H1 (cell line): ENCODE measurements around the gene CDK12. TPM values are rescaled to one million over a fixed set of nuclear protein-coding genes. Genes with fewer than 3 reads are reported as not detected.

Experiments used
- CTCF ChIA-PET: fragments of 300-600 bp; sonication (Branson Sonifier 250); formaldehyde crosslinking; loops from one replicate; lab custom pipeline; 2021; ENCODE audit not compliant: partially characterized antibody; lab: Charles Lee
- POLR2A ChIA-PET: fragments of 300-600 bp; sonication (Branson Sonifier 250); formaldehyde crosslinking; loops from one replicate; lab custom pipeline; 2021; ENCODE audit warnings: inconsistent platforms; ENCODE audit not compliant: partially characterized antibody; lab: Charles Lee
- DNase-seq, 2 experiments: peaks; one replicate each; pipeline versions ENCODE4 v3.0.0 to v3.0.0-alpha.2; 2010 to 2022; ENCODE audit warnings: low spot score in 2 of 2, low read depth in 1 of 2, mixed read lengths in 1 of 2
- FAIRE-seq: peaks from 2 replicates; lab custom pipeline; 2011; peaks lifted over from hg19 to GRCh38; lab: Jason Lieb, UNC
- H2AFZ ChIP-seq: 2 replicates; pipeline ENCODE4 v1.8.1; 2012; ENCODE audit warnings: low read length, inconsistent platforms
- H2AK5ac ChIP-seq: 2 replicates; pipeline ENCODE4 v1.6.1; 2013; ENCODE audit warnings: low read depth, low read length
- H2BK120ac ChIP-seq: replicated peaks from 2 replicates; pipeline ENCODE3; 2013; ENCODE audit warnings: low read depth, low read length, inconsistent platforms
- H2BK12ac ChIP-seq: 2 replicates; pipeline ENCODE4 v1.6.1; 2013; ENCODE audit warnings: low read depth, low read length
- H2BK15ac ChIP-seq: 2 replicates; pipeline ENCODE4 v1.6.1; 2013; ENCODE audit warnings: low read length
- H2BK20ac ChIP-seq: 2 replicates; pipeline ENCODE4 v1.6.1; 2013; ENCODE audit warnings: low read length
- H2BK5ac ChIP-seq: 2 replicates; pipeline ENCODE4 v1.6.1; 2013; ENCODE audit warnings: low read depth, low read length
- H3K14ac ChIP-seq: 2 replicates; pipeline ENCODE4 v1.6.1; 2013; ENCODE audit warnings: inconsistent platforms; ENCODE audit not compliant: insufficient read length
- H3K18ac ChIP-seq: 2 replicates; pipeline ENCODE4 v1.6.1; 2013; ENCODE audit warnings: low read length; ENCODE audit errors: extremely low read depth
- H3K23ac ChIP-seq: 2 replicates; pipeline ENCODE4 v1.6.1; 2013; ENCODE audit warnings: inconsistent platforms; ENCODE audit not compliant: insufficient read length
- H3K23me2 ChIP-seq: 2 replicates; pipeline ENCODE4 v1.6.1; 2013; ENCODE audit warnings: low read depth, low read length
- H3K27ac ChIP-seq: 2 replicates; pipeline ENCODE4 v1.6.1; 2011; ENCODE audit warnings: low read depth, low read length, inconsistent platforms
- H3K27me3 ChIP-seq, 4 experiments: replicated peaks in 1 of 4; 1 replicate in 1 of 4; 2 replicates in 3 of 4; pipeline versions ENCODE4 v1.6.1 to v1.8.1; 2011 to 2013; ENCODE audit warnings: low read length in 3 of 4, mild to moderate bottlenecking in 3 of 4, inconsistent platforms in 2 of 4, mixed read lengths in 2 of 4, moderate library complexity in 1 of 4; ENCODE audit not compliant: control insufficient read depth in 3 of 4, insufficient read depth in 3 of 4; ENCODE audit errors: extremely low read depth in 1 of 4
- H3K36me3 ChIP-seq, 4 experiments: 2 replicates each; pipeline versions ENCODE4 v1.6.1 to v1.8.1; 2011 to 2013; ENCODE audit warnings: mild to moderate bottlenecking in 4 of 4, low read length in 3 of 4, moderate library complexity in 2 of 4, control low read depth in 1 of 4, inconsistent platforms in 1 of 4; ENCODE audit not compliant: insufficient read depth in 4 of 4, control insufficient read depth in 2 of 4
- H3K4ac ChIP-seq: replicated peaks from 2 replicates; pipeline ENCODE3; 2013; ENCODE audit warnings: low read length, low read depth, mixed read lengths, inconsistent platforms; ENCODE audit not compliant: insufficient read length
- H3K4me1 ChIP-seq, 4 experiments: replicated peaks in 1 of 4; 1 replicate in 1 of 4; 2 replicates in 3 of 4; pipeline versions ENCODE4 v1.6.1 to v1.8.1; 2011 to 2013; ENCODE audit warnings: low read length in 3 of 4, inconsistent platforms in 2 of 4, mixed read lengths in 1 of 4; ENCODE audit not compliant: insufficient read depth in 4 of 4, control insufficient read depth in 3 of 4
- H3K4me2 ChIP-seq, 2 experiments: 2 replicates each; pipeline versions ENCODE4 v1.6.1 to v1.8.1; 2011 to 2013; ENCODE audit warnings: low read depth in 2 of 2, low read length in 2 of 2, control low read depth in 1 of 2, inconsistent platforms in 1 of 2, mild to moderate bottlenecking in 1 of 2; ENCODE audit not compliant: insufficient read depth in 1 of 2
- H3K4me3 ChIP-seq, 4 experiments: fragments of 200-600, 300-600 bp in 1 of 4; sonication (generic), shearing (Covaris generic), sonication (Bioruptor Twin) in 1 of 4; 2 replicates each; pipeline versions ENCODE4 v1.5.1 to v1.8.1; 2011 to 2016; ENCODE audit warnings: low read length in 4 of 4, low read depth in 3 of 4, control low read depth in 2 of 4, inconsistent platforms in 2 of 4, mild to moderate bottlenecking in 2 of 4, mixed read lengths in 1 of 4, moderate library complexity in 1 of 4; ENCODE audit not compliant: insufficient read depth in 2 of 4; ENCODE audit errors: extremely low read depth in 1 of 4
- H3K56ac ChIP-seq: replicated peaks from 2 replicates; pipeline ENCODE3; 2013; ENCODE audit warnings: low read depth, mild to moderate bottlenecking, mixed read lengths, low read length, inconsistent platforms; ENCODE audit not compliant: insufficient read length
- H3K79me1 ChIP-seq: 2 replicates; pipeline ENCODE4 v1.6.1; 2013; ENCODE audit warnings: low read depth, low read length, control low read depth
- H3K79me2 ChIP-seq, 2 experiments: 2 replicates each; pipeline versions ENCODE4 v1.6.1 to v1.8.1; 2012 to 2013; ENCODE audit warnings: low read length in 2 of 2, mild to moderate bottlenecking in 2 of 2, inconsistent platforms in 1 of 2; ENCODE audit not compliant: insufficient read depth in 2 of 2, control insufficient read depth in 1 of 2
- H3K9ac ChIP-seq, 4 experiments: replicated peaks in 1 of 4; 1 replicate in 1 of 4; 2 replicates in 3 of 4; pipeline versions ENCODE4 v1.6.1 to v1.8.1; 2011 to 2013; ENCODE audit warnings: low read depth in 3 of 4, low read length in 3 of 4, control low read depth in 2 of 4, mild to moderate bottlenecking in 2 of 4, moderate library complexity in 2 of 4, inconsistent platforms in 1 of 4; ENCODE audit errors: extremely low read depth in 1 of 4
- H3K9me3 ChIP-seq, 2 experiments: 2 replicates each; pipeline versions ENCODE4 v1.6.1 to v1.8.1; 2012 to 2013; ENCODE audit warnings: mild to moderate bottlenecking in 2 of 2, moderate library complexity in 2 of 2, control low read depth in 1 of 2, inconsistent platforms in 1 of 2, low read depth in 1 of 2, low read length in 1 of 2, mixed read lengths in 1 of 2; ENCODE audit not compliant: insufficient read depth in 2 of 2
- H4K20me1 ChIP-seq, 2 experiments: replicated peaks in 1 of 2; 2 replicates each; pipeline versions ENCODE3 to v1.8.1; 2011 to 2013; ENCODE audit warnings: inconsistent platforms in 2 of 2, low read length in 2 of 2, mild to moderate bottlenecking in 1 of 2; ENCODE audit not compliant: insufficient read depth in 2 of 2, control insufficient read depth in 1 of 2
- H4K5ac ChIP-seq: 2 replicates; pipeline ENCODE4 v1.6.1; 2013; ENCODE audit warnings: low read length, low read depth, mixed read lengths, inconsistent platforms; ENCODE audit not compliant: insufficient read length
- H4K8ac ChIP-seq: 2 replicates; pipeline ENCODE4 v1.8.0; 2013; ENCODE audit warnings: mild to moderate bottlenecking, moderate library complexity, low read length, inconsistent platforms; ENCODE audit not compliant: insufficient read depth; ENCODE audit errors: extremely low read depth
- H4K91ac ChIP-seq: replicated peaks from 2 replicates; pipeline ENCODE3; 2013; ENCODE audit warnings: low read length, mixed read lengths, inconsistent platforms; ENCODE audit not compliant: insufficient read length
- CBX8 ChIP-seq: fragments of 300-800, 300-1000 bp; sonication (generic); IDR thresholded peaks from 2 replicates; pipeline ENCODE4 v1.7.1; 2016; ENCODE audit warnings: low read depth, low read length, borderline replicate concordance
- CHD2 ChIP-seq: IDR thresholded peaks from 2 replicates; pipeline ENCODE4 v1.6.1; 2012; ENCODE audit warnings: low read length, improper control_type of control experiment
- CTBP2 ChIP-seq: IDR thresholded peaks from 2 replicates; pipeline ENCODE4 v1.7.0; 2011; ENCODE audit warnings: borderline replicate concordance, mild to moderate bottlenecking, moderate library complexity, mixed read lengths, low read length; ENCODE audit not compliant: insufficient read depth, insufficient read length
- EGR1 ChIP-seq: IDR thresholded peaks from 2 replicates; pipeline ENCODE4 v1.6.1; 2011; ENCODE audit warnings: low read depth, low read length, borderline replicate concordance
- GTF2F1 ChIP-seq: IDR thresholded peaks from 2 replicates; pipeline ENCODE4 v1.6.1; 2012; ENCODE audit warnings: low read depth, low read length, improper control_type of control experiment, borderline replicate concordance
- SP2 ChIP-seq: IDR thresholded peaks from 2 replicates; pipeline ENCODE4 v1.6.1; 2012; ENCODE audit warnings: mild to moderate bottlenecking, low read length, inconsistent platforms
- TBP ChIP-seq: IDR thresholded peaks from 2 replicates; pipeline ENCODE4 v1.6.1; 2011; ENCODE audit warnings: low read depth, low read length, improper control_type of control experiment
- WGBS, 2 experiments: shearing (Covaris generic) in 1 of 2; methylation state at CpG; one replicate each; pipeline versions ENCODE4 v1.1.6 to v1.1.7; 2013 to 2015; ENCODE audit warnings: low lambda C conversion rate in 2 of 2, mixed read lengths in 2 of 2, inconsistent platforms in 1 of 2, low coverage in 1 of 2, missing lambda C conversion rate in 1 of 2; ENCODE audit not compliant: insufficient replicate concordance in 2 of 2, insufficient coverage in 1 of 2, insufficient read length in 1 of 2; ENCODE audit errors: extremely low coverage in 1 of 2, missing lambda C conversion rate in 1 of 2; 5-methylcytosine and 5-hydroxymethylcytosine counted together
- polyA plus RNA-seq, 7 experiments: library from polyadenylated mRNA; depleted of rRNA in 3 of 7; stranded (reverse) in 5 of 7; unstranded in 2 of 7; fragments of >200 nt in 5 of 7; fragments of 200-250 nt in 2 of 7; gene quantifications; 1 replicate in 5 of 7; 2 replicates in 1 of 7; 4 replicates in 1 of 7; pipeline versions ENCODE4 v1.2.1 to v1.2.3, GENCODE V29; 2011 to 2013; ENCODE audit warnings: missing spikeins in 2 of 7, mixed read lengths in 2 of 7
- total RNA-seq: library from RNA; stranded (reverse); fragmentation: NEBNext Ultra II Directional; extraction: Animal tissue kit (Norgen Biotek cat#: 25700); gene quantifications from 2 replicates; pipeline ENCODE4 v1.2.1, GENCODE V29; 2021

Gene CDK12
- total and polyA plus RNA-seq, 2 of the 8 experiments (the other 6 are each of a cell fraction or from before 2014, with no cell fraction given): 14.8 to 70.3 TPM

DNA sequence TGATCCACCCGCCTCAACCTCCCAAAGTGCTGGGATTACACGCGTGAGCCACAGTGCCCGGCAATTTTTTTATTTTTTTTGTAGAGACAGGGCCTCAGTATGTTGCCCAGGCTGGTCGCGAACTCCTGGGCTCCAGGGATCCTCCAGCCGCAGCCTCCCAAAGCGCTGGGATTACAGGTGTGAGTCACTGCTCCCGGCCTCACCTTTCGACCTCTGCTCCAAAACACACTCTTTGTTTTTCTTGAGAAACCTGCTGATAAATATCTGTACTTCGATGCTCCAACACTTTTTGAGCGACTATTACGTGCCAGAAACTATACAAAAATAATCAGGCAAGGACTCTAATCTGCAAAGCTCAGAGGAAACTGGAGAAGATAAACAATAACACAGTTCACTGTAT, 11.2 kb upstream of the CDK12 start:
- Histone ChIP-seq H2BK20ac (no peak overlapping the region), H2AFZ (no peak overlapping the region), H2BK15ac (no peak overlapping the region), H3K18ac (no peak overlapping the region), H3K9me3 (no peaks in the 10 kb centered on the region), H3K79me2 (peaks cover 18 to 40% of the 10 kb centered on the region in 2 experiments), H3K4ac (no peak overlapping the region), H3K56ac (no peak overlapping the region), H3K9ac (peak overlapping the region in 3 of 4 experiments; percentile 96 to 100 (median 100); a peak in 5 of 7 replicates), H3K23me2 (peaks cover 6% of the 10 kb centered on the region; the same call in 1 of the 2 replicates)
- DNase-seq (no peak), FAIRE-seq (no peak)
- CTCF ChIA-PET: interaction anchor here (0.5 to 0.6 kb wide), 3 partner anchors 46 to 1431 kb away, joined by 3 read pairs; no protein-coding TSS in a partner anchor
- TF ChIP-seq CBX8 (no peak), CHD2 (no peak), CTBP2 (no peak), TBP (no peak), SP2 (no peak), GTF2F1 (no peak), EGR1 (no peak)
- TF ChIP-seq, all 59 proteins: peak for 0
- Histone ChIP-seq H3K14ac (no peak overlapping the region), H4K8ac (no peak overlapping the region), H3K27ac (no peak overlapping the region), H3K4me2 (peak overlapping the region; percentile 63 to 80), H3K23ac (no peak overlapping the region), H4K20me1 (peaks cover 0 to 2% of the 10 kb centered on the region in 2 experiments), H3K4me1 (no peaks in the 10 kb centered on the region; a peak in 1 of 7 replicates), H3K36me3 (peaks cover 3 to 26% (median 8%) of the 10 kb centered on the region in 4 experiments; a peak in 6 of 8 replicates), H3K4me3 (peak overlapping the region; percentile 77 to 100 (median 90); a peak in 7 of 8 replicates), H2BK120ac (no peak overlapping the region), H3K79me1 (peaks cover 3% of the 10 kb centered on the region; the same call in 1 of the 2 replicates), H4K91ac (no peak overlapping the region), H3K27me3 (no peaks in the 10 kb centered on the region), H2AK5ac (0 out of 2 replicates have a peak overlapping the region, but pooled peaks have one; percentile 24), H4K5ac (no peak overlapping the region), H2BK5ac (no peak overlapping the region), H2BK12ac (no peak overlapping the region)
- WGBS, 2 experiments: 89% methylated on average over 13 of the region's 13 CpGs; no CpG with 5 or more reads in 1 of the 2 experiments
- POLR2A ChIA-PET: interaction anchor here (0.9 to 10.2 kb wide), 9 partner anchors 11 to 250 kb away, joined by 3 to 167 read pairs (median 6); partner anchors contain the start of genes CDK12, FBXL20 and RPL19
